Measurements from ENCODE around the gene C1orf87.

The C1orf87 gene

DNA sequence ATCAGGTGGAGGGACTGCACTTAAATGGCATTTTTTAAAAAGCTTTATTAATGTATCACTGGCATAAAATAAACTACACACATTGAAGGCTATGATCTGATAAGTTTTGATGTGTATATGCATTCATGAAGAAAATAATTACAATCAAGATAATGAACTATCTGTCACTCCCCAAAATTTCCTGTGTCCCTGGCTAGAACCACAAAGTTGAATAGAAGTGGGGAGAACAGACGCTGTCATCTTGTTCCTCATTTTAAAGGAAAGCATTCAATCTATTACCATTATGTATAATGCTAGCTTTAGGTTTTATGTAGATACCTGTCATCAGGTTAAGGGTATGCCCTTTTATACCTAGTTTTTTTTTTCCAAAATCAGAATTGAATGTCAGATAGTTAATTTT is 38.1 kb upstream of the C1orf87 start:
- WGBS (ENCODE audit: extremely low coverage, insufficient coverage, low lambda C conversion rate): no CpG with 5 or more reads among the region's 1 CpG
- no peak for DNase-seq
- no peak overlapping the region for H2BK15ac ChIP-seq (replicated peaks; ENCODE audit: low read depth)

DNA sequence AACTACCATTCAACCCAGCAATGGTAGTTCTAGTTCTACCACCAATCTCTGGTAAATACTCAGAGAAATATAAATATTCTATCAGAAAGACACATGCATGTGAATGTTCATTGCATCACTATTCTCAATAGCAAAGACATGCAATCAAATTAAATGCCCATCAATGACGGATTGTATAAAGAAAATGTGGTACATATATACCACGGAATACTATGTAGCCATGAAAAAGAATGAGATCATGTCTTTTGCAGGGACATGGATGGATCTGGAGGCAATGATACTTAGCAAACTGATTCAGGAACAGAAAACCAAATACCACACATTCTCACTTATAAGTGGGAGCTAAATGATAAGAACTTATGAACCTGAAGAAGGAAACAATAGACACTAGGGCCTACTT is 37.5 kb upstream of the C1orf87 start:
- Histone ChIP-seq H3K4me1 (ENCODE audit: control insufficient read depth, low read depth, low read length) (peaks cover 2% of the 10 kb centered on the region), H2BK5ac (ENCODE audit: low read length) (no peak overlapping the region), H4K8ac (ENCODE audit: low read depth, low read length) (no peak overlapping the region), H2AK5ac (ENCODE audit: low read length) (no peak overlapping the region), H2BK15ac (replicated peaks; ENCODE audit: low read depth) (no peak overlapping the region), H3K56ac (ENCODE audit: low read length) (no peak overlapping the region), H3K23ac (ENCODE audit: low read length) (no peak overlapping the region), H3K36me3 (ENCODE audit: control insufficient read depth, insufficient read depth, low read length) (no peaks in the 10 kb centered on the region), H3K4ac (ENCODE audit: low read depth, low read length) (no peak overlapping the region), H3K27me3 (ENCODE audit: insufficient read depth, low read length, poor library complexity) (no peaks in the 10 kb centered on the region), H3K79me1 (ENCODE audit: low read length) (no peaks in the 10 kb centered on the region), H2BK120ac (ENCODE audit: low read depth, low read length) (no peak overlapping the region), H3K18ac (ENCODE audit: low read length) (no peak overlapping the region), H3K9ac (ENCODE audit: low read length) (no peak overlapping the region), H3K79me2 (ENCODE audit: control insufficient read depth, insufficient read depth, low read length) (no peaks in the 10 kb centered on the region), H3K4me3 (ENCODE audit: low read length) (no peak overlapping the region), H4K5ac (ENCODE audit: low read length) (no peak overlapping the region), H3K27ac (ENCODE audit: low read depth, low read length) (no peak overlapping the region), H3K4me2 (ENCODE audit: low read length) (no peak overlapping the region)
- no CpG with 5 or more reads among the region's 2 CpGs for WGBS (ENCODE audit: extremely low coverage, insufficient coverage, low lambda C conversion rate)
- no peak for DNase-seq

More for the DNA sequence above, 38.1 kb upstream of the C1orf87 start:
- Histone ChIP-seq H3K18ac (ENCODE audit: low read length) (no peak overlapping the region), H4K8ac (ENCODE audit: low read depth, low read length) (no peak overlapping the region), H3K27me3 (ENCODE audit: insufficient read depth, low read length, poor library complexity) (no peaks in the 10 kb centered on the region), H2BK120ac (ENCODE audit: low read depth, low read length) (no peak overlapping the region), H2BK5ac (ENCODE audit: low read length) (no peak overlapping the region), H3K4me2 (ENCODE audit: low read length) (no peak overlapping the region), H2AK5ac (ENCODE audit: low read length) (no peak overlapping the region), H3K79me1 (ENCODE audit: low read length) (no peaks in the 10 kb centered on the region), H3K79me2 (ENCODE audit: control insufficient read depth, insufficient read depth, low read length) (no peaks in the 10 kb centered on the region), H3K36me3 (ENCODE audit: control insufficient read depth, insufficient read depth, low read length) (no peaks in the 10 kb centered on the region), H3K27ac (ENCODE audit: low read depth, low read length) (no peak overlapping the region), H3K4me1 (ENCODE audit: control insufficient read depth, low read depth, low read length) (peaks cover 2% of the 10 kb centered on the region), H3K4ac (ENCODE audit: low read depth, low read length) (no peak overlapping the region), H3K23ac (ENCODE audit: low read length) (no peak overlapping the region), H4K5ac (ENCODE audit: low read length) (no peak overlapping the region), H3K9ac (ENCODE audit: low read length) (no peak overlapping the region), H3K4me3 (ENCODE audit: low read length) (no peak overlapping the region), H3K56ac (ENCODE audit: low read length) (no peak overlapping the region)

DNA sequence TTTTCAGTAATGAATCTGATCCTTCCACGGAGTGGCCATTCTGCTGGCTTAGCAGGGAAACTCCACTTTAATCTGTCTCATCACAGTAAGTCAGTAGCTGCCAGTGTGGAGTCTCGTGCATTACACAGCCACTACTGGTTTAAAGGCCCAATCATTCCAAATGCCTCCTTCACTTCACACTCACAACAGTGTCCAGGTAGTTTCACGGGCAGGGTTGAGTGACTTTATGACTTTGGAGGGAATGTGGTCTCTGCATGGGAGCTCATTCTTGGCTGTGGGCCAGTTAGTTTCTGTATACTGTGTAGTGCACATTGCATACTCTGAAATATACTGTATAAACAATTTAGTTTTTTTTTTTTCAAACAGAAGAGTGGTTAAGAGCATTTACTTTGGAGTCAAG is 34.6 kb upstream of the C1orf87 start:
- Histone ChIP-seq H3K23ac (ENCODE audit: low read length) (no peak overlapping the region), H4K5ac (ENCODE audit: low read length) (no peak overlapping the region), H3K4me2 (ENCODE audit: low read length) (no peak overlapping the region), H2BK120ac (ENCODE audit: low read depth, low read length) (no peak overlapping the region), H3K27me3 (ENCODE audit: insufficient read depth, low read length, poor library complexity) (no peaks in the 10 kb centered on the region), H2BK5ac (ENCODE audit: low read length) (no peak overlapping the region), H3K4me1 (ENCODE audit: control insufficient read depth, low read depth, low read length) (no peaks in the 10 kb centered on the region), H4K8ac (ENCODE audit: low read depth, low read length) (no peak overlapping the region), H3K27ac (ENCODE audit: low read depth, low read length) (no peak overlapping the region), H3K79me1 (ENCODE audit: low read length) (no peaks in the 10 kb centered on the region), H3K9ac (ENCODE audit: low read length) (no peak overlapping the region), H3K18ac (ENCODE audit: low read length) (no peak overlapping the region), H3K4me3 (ENCODE audit: low read length) (no peak overlapping the region), H3K79me2 (ENCODE audit: control insufficient read depth, insufficient read depth, low read length) (no peaks in the 10 kb centered on the region), H2BK15ac (replicated peaks; ENCODE audit: low read depth) (no peak overlapping the region), H3K36me3 (ENCODE audit: control insufficient read depth, insufficient read depth, low read length) (no peaks in the 10 kb centered on the region), H3K4ac (ENCODE audit: low read depth, low read length) (no peak overlapping the region), H2AK5ac (ENCODE audit: low read length) (no peak overlapping the region), H3K56ac (ENCODE audit: low read length) (no peak overlapping the region)
- no peak for DNase-seq
- no CpG with 5 or more reads among the region's 3 CpGs for WGBS (ENCODE audit: extremely low coverage, insufficient coverage, low lambda C conversion rate)

DNA sequence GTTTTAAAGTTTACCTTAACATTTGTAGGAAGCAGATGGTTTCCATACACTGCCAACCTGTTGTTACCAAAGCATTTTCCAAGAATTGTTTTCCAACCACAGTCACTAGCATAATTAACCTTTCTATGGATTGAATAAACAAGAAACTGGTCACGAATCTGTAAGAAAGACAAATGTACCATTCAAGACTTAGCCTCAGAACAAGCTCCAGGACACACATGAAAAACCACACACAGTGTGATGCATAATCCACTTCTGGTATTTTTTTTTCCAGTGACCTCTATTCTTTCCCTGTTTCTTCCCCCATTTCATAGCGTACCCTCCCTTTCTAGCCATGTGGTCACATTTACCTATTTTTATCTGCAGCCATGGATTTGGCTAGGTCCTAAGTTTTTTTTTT is 29.6 kb upstream of the C1orf87 start:
- no peak overlapping the region for H3K4me3 ChIP-seq (ENCODE audit: low read length)
- no peak overlapping the region for H3K23ac ChIP-seq (ENCODE audit: low read length)
- no peak overlapping the region for H2BK120ac ChIP-seq (ENCODE audit: low read depth, low read length)
- no peak overlapping the region for H3K18ac ChIP-seq (ENCODE audit: low read length)
- no peak overlapping the region for H3K56ac ChIP-seq (ENCODE audit: low read length)
- no peak overlapping the region for H3K4ac ChIP-seq (ENCODE audit: low read depth, low read length)
- H3K27me3 ChIP-seq (ENCODE audit: insufficient read depth, low read length, poor library complexity): no peaks in the 10 kb centered on the region
- no peak overlapping the region for H2AK5ac ChIP-seq (ENCODE audit: low read length)
- no peak overlapping the region for H4K8ac ChIP-seq (ENCODE audit: low read depth, low read length)
- DNase-seq: no peak
- no peaks in the 10 kb centered on the region for H3K36me3 ChIP-seq (ENCODE audit: control insufficient read depth, insufficient read depth, low read length)
- no peak overlapping the region for H2BK15ac ChIP-seq (replicated peaks; ENCODE audit: low read depth)
- no peaks in the 10 kb centered on the region for H3K4me1 ChIP-seq (ENCODE audit: control insufficient read depth, low read depth, low read length)
- no peak overlapping the region for H3K9ac ChIP-seq (ENCODE audit: low read length)
- WGBS (ENCODE audit: extremely low coverage, insufficient coverage, low lambda C conversion rate): no CpG with 5 or more reads among the region's 2 CpGs
- no peak overlapping the region for H3K27ac ChIP-seq (ENCODE audit: low read depth, low read length)
- no peak overlapping the region for H4K5ac ChIP-seq (ENCODE audit: low read length)
- no peak overlapping the region for H3K4me2 ChIP-seq (ENCODE audit: low read length)
- H3K79me1 ChIP-seq (ENCODE audit: low read length): no peaks in the 10 kb centered on the region
- H3K79me2 ChIP-seq (ENCODE audit: control insufficient read depth, insufficient read depth, low read length): no peaks in the 10 kb centered on the region
- H2BK5ac ChIP-seq (ENCODE audit: low read length): no peak overlapping the region

DNA sequence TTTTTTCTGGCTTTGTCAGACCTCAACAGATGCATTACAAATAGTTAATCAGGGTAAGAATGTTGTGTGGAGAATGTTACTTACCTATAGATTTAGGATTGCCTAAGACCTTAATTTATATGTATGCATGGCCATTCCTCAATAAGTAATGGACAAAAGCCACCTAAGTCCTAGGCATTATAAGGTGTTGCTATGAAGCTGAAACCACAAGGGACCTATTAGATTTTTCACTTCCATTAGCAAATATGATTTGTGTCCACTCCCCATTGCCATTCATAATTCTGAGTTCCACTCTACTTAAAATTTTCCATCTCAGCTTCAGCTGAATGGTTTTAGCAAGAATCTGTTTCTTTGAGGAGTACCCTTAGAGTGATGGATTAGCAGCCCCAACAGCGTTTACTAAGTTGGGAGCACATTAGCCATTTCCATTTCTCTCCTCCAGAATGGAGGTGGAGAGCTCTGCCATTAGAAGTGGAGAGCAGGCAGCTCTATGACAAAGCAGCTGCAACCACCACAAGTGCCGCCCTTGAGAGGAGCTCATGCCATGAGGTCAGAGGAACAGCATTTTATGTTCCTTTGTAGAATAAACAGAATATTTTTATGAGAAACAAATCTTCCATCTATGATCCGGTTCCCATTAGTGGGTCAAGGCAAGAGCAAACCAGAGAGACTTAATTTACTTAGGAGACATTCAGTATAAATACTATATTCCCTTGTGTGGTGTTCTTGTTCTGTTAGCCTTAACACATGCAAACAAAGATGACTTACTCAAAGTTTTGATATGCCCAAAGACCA is 28.9 kb upstream of the C1orf87 start:
- Histone ChIP-seq H3K56ac (ENCODE audit: low read length) (no peak overlapping the region), H2AK5ac (ENCODE audit: low read length) (no peak overlapping the region), H3K23ac (ENCODE audit: low read length) (no peak overlapping the region), H3K4ac (ENCODE audit: low read depth, low read length) (no peak overlapping the region), H3K4me2 (ENCODE audit: low read length) (no peak overlapping the region), H3K4me1 (ENCODE audit: control insufficient read depth, low read depth, low read length) (no peaks in the 10 kb centered on the region), H3K79me1 (ENCODE audit: low read length) (no peaks in the 10 kb centered on the region), H3K79me2 (ENCODE audit: control insufficient read depth, insufficient read depth, low read length) (no peaks in the 10 kb centered on the region), H2BK15ac (replicated peaks; ENCODE audit: low read depth) (no peak overlapping the region), H2BK120ac (ENCODE audit: low read depth, low read length) (no peak overlapping the region), H4K8ac (ENCODE audit: low read depth, low read length) (no peak overlapping the region), H3K27ac (ENCODE audit: low read depth, low read length) (no peak overlapping the region), H3K9ac (ENCODE audit: low read length) (no peak overlapping the region), H3K36me3 (ENCODE audit: control insufficient read depth, insufficient read depth, low read length) (no peaks in the 10 kb centered on the region), H3K4me3 (ENCODE audit: low read length) (no peak overlapping the region), H3K27me3 (ENCODE audit: insufficient read depth, low read length, poor library complexity) (no peaks in the 10 kb centered on the region), H2BK5ac (ENCODE audit: low read length) (no peak overlapping the region), H4K5ac (ENCODE audit: low read length) (no peak overlapping the region), H3K18ac (ENCODE audit: low read length) (no peak overlapping the region)
- no peak for DNase-seq
- WGBS (ENCODE audit: extremely low coverage, insufficient coverage, low lambda C conversion rate): no CpG with 5 or more reads among the region's 3 CpGs

DNA sequence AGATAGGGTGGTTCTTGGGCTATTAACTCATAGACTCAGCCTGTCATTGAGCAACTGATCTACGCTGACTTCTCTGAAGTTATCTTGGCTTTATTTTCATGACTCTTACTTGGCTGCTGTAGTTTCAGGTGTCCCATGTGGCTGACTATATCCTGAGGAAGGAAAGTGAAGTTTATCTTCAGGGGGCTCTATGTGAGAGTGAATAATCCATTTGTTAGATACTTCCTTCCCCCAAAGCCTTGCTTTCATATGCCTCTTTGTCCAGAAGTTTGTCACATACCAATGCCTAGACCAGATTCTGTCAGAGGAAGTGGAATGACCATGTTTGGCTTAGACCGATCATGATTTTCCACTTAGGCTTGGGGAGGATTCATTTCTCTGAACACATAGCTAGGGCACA is 27.9 kb upstream of the C1orf87 start:
- no peak overlapping the region for H3K18ac ChIP-seq (ENCODE audit: low read length)
- H3K4me1 ChIP-seq (ENCODE audit: control insufficient read depth, low read depth, low read length): no peaks in the 10 kb centered on the region
- H3K79me1 ChIP-seq (ENCODE audit: low read length): no peaks in the 10 kb centered on the region
- no peak overlapping the region for H2AK5ac ChIP-seq (ENCODE audit: low read length)
- no peak for DNase-seq
- H3K27me3 ChIP-seq (ENCODE audit: insufficient read depth, low read length, poor library complexity): no peaks in the 10 kb centered on the region
- no peak overlapping the region for H2BK120ac ChIP-seq (ENCODE audit: low read depth, low read length)
- H3K79me2 ChIP-seq (ENCODE audit: control insufficient read depth, insufficient read depth, low read length): no peaks in the 10 kb centered on the region
- no peak overlapping the region for H4K8ac ChIP-seq (ENCODE audit: low read depth, low read length)
- no peak overlapping the region for H3K4me2 ChIP-seq (ENCODE audit: low read length)
- no peak overlapping the region for H2BK15ac ChIP-seq (replicated peaks; ENCODE audit: low read depth)
- no peak overlapping the region for H2BK5ac ChIP-seq (ENCODE audit: low read length)
- H3K36me3 ChIP-seq (ENCODE audit: control insufficient read depth, insufficient read depth, low read length): no peaks in the 10 kb centered on the region
- H3K9ac ChIP-seq (ENCODE audit: low read length): no peak overlapping the region
- H3K23ac ChIP-seq (ENCODE audit: low read length): no peak overlapping the region
- H3K4me3 ChIP-seq (ENCODE audit: low read length): no peak overlapping the region
- WGBS (ENCODE audit: extremely low coverage, insufficient coverage, low lambda C conversion rate): no CpG with 5 or more reads among the region's 2 CpGs
- no peak overlapping the region for H3K56ac ChIP-seq (ENCODE audit: low read length)
- H4K5ac ChIP-seq (ENCODE audit: low read length): no peak overlapping the region
- no peak overlapping the region for H3K27ac ChIP-seq (ENCODE audit: low read depth, low read length)
- no peak overlapping the region for H3K4ac ChIP-seq (ENCODE audit: low read depth, low read length)
